NCI-H1048 (cell line): ENCODE results near the gene MCM5.
"Not testable (repeated sequence)": the region's sequence is repeated elsewhere in the genome, so short reads cannot be mapped to it uniquely, and the experiment has no call there.

Experiments used
- DNase-seq: peaks from one replicate; lab custom pipeline; 2025; lab: John Stamatoyannopoulos, UW

Gene MCM5

GRCh38 chr22:35379146-35379993 lies 20.6 kb upstream of the MCM5 start:
- no peak for DNase-seq

GRCh38 chr22:35380013-35380412 lies 19.9 kb upstream of the MCM5 start:
- no peak for DNase-seq

- DNase-seq = no peak
Observed at GRCh38 chr22:35380537-35381423, 19.2 kb upstream of the MCM5 start, which contains the start of gene HMOX1. Gene HMOX1, plus strand, starts transcription at chr22:35381096. Its CDS starts 78 bp downstream, at chr22:35381174.

GRCh38 chr22:35381424-35382009 lies 18.4 kb upstream of the MCM5 start:
- DNase-seq = no peak

GRCh38 chr22:35383679-35384071 lies 16.3 kb upstream of the MCM5 start:
- DNase-seq = no peak

- DNase-seq = no peak
Observed at GRCh38 chr22:35384527-35384926, 15.4 kb upstream of the MCM5 start.

GRCh38 chr22:35384975-35385588 lies 14.9 kb upstream of the MCM5 start:
- no peak for DNase-seq

- DNase-seq = no peak
Observed at GRCh38 chr22:35386670-35387288, 13.2 kb upstream of the MCM5 start.

GRCh38 chr22:35390933-35391332 lies 9.0 kb upstream of the MCM5 start:
- no peak for DNase-seq

GRCh38 chr22:35392357-35392756 lies 7.6 kb upstream of the MCM5 start:
- no peak for DNase-seq

GRCh38 chr22:35393116-35394010 lies 6.6 kb upstream of the MCM5 start:
- DNase-seq = no peak

GRCh38 chr22:35394011-35394312 lies 6.0 kb upstream of the MCM5 start:
- DNase-seq = no peak

- DNase-seq = no peak
Observed at GRCh38 chr22:35394810-35395563, 5.0 kb upstream of the MCM5 start.

GRCh38 chr22:35396622-35397021 lies 3.3 kb upstream of the MCM5 start:
- DNase-seq = not testable (repeated sequence)

GRCh38 chr22:35397095-35397904 lies 2.6 kb upstream of the MCM5 start:
- no peak for DNase-seq

- no peak for DNase-seq
Observed at GRCh38 chr22:35398591-35398973, 1.4 kb upstream of the MCM5 start.

- no peak for DNase-seq
Observed at GRCh38 chr22:35399114-35399677, 744 bp upstream of the MCM5 start.

- no peak for DNase-seq
Observed at GRCh38 chr22:35400501-35400790, 506 bp downstream of the MCM5 start.

- no peak for DNase-seq
Observed at GRCh38 chr22:35401863-35402262, 1.9 kb downstream of the MCM5 start.
